HCT116 (cell line): ENCODE results near the gene GUCY2D. TPM values are rescaled to one million over a fixed set of nuclear protein-coding genes. Genes with fewer than 3 reads are reported as not detected.

Experiments
- ATAC-seq: fragments of 200-7000 bp; cut with Tn5 transposase; 2 replicates; pipeline ENCODE4 v1.9.1; 2020; ENCODE audit warnings: mild to moderate bottlenecking, moderate library complexity
- BruUV-seq: library from RNA; stranded (reverse); fragments of 400-500 nt; replicated peaks from 2 replicates; lab custom pipeline; 2021; lab: Mats Ljungman, UMichigan
- CTCF ChIA-PET: fragments of 300-600 bp; sonication (Branson Sonifier 250); formaldehyde crosslinking; loops from one replicate; lab custom pipeline; 2021; ENCODE audit warnings: antibody characterized with exemption; lab: Charles Lee
- POLR2A ChIA-PET: fragments of 300-600, 350-600 bp; sonication (Branson Sonifier 250); formaldehyde crosslinking; loops from one replicate; lab custom pipeline; 2021; ENCODE audit warnings: antibody characterized with exemption; lab: Charles Lee
- RAD21 ChIA-PET, 2 experiments: fragments of 300-600 bp; sonication (Branson Sonifier 250); formaldehyde crosslinking; loops; one replicate each; lab custom pipeline; 2023; ENCODE audit warnings: low total read pairs in 2 of 2; ENCODE audit not compliant: uncharacterized antibody in 2 of 2, unreplicated experiment in 2 of 2, low non-redundant PET in 1 of 2; lab: Charles Lee
- DNase-seq: peaks from one replicate; pipeline ENCODE4 v3.0.0-alpha.2; 2010; ENCODE audit warnings: low read depth, low spot score
- H2AFZ ChIP-seq: fragments of 200-600 bp; shearing (Covaris generic), sonication (generic); 2 replicates; pipeline ENCODE4 v1.6.1; 2017; ENCODE audit warnings: low read depth, mixed run types, mixed read lengths, antibody characterized with exemption, low read length; ENCODE audit not compliant: poor library complexity, severe bottlenecking
- H3K27ac ChIP-seq: 2 replicates; pipeline ENCODE4 v1.5.1; 2012; ENCODE audit warnings: low read depth, low read length
- H3K27me3 ChIP-seq: fragments of 200-600 bp; sonication (generic); 2 replicates; pipeline ENCODE4 v1.6.1; 2016; ENCODE audit warnings: mixed run types, low read length, mixed read lengths; ENCODE audit not compliant: insufficient read depth
- H3K36me3 ChIP-seq, 2 experiments: fragments of 200-500 bp in 1 of 2; fragments of 200-600 bp in 1 of 2; sonication (Bioruptor generic) in 1 of 2; sonication (generic) in 1 of 2; 2 replicates each; pipeline versions ENCODE4 v1.5.1 to v1.6.1; 2014 to 2016; ENCODE audit warnings: low read length in 2 of 2, inconsistent platforms in 1 of 2, mixed read lengths in 1 of 2, mixed run types in 1 of 2; ENCODE audit not compliant: insufficient read depth in 2 of 2, control insufficient read depth in 1 of 2
- H3K4me1 ChIP-seq, 2 experiments: fragments of 200-600 bp in 1 of 2; sonication (generic) in 1 of 2; 2 replicates each; pipeline versions ENCODE4 v1.5.1 to v1.6.1; 2012 to 2017; ENCODE audit warnings: low read length in 2 of 2, inconsistent platforms in 1 of 2, mild to moderate bottlenecking in 1 of 2, mixed read lengths in 1 of 2, mixed run types in 1 of 2, moderate library complexity in 1 of 2; ENCODE audit not compliant: insufficient read depth in 2 of 2, control insufficient read depth in 1 of 2
- H3K4me2 ChIP-seq: fragments of 200-600 bp; sonication (generic); 2 replicates; pipeline ENCODE4 v1.6.1; 2017; ENCODE audit warnings: mixed run types, low read length, mixed read lengths
- H3K4me3 ChIP-seq, 2 experiments: fragments of 200-600 bp in 1 of 2; sonication (generic) in 1 of 2; replicated peaks in 1 of 2; 2 replicates each; pipeline ENCODE4 v1.5.1; 2011 to 2016; ENCODE audit warnings: low read length in 2 of 2, control low read depth in 1 of 2, low read depth in 1 of 2, mild to moderate bottlenecking in 1 of 2, mixed read lengths in 1 of 2, mixed run types in 1 of 2
- H3K79me2 ChIP-seq: fragments of 200-600 bp; sonication (generic); 2 replicates; pipeline ENCODE4 v1.6.1; 2017; ENCODE audit warnings: mild to moderate bottlenecking, mixed run types, low read length, moderate library complexity, mixed read lengths; ENCODE audit not compliant: insufficient read depth
- H3K9ac ChIP-seq: fragments of 200-600 bp; sonication (generic); 2 replicates; pipeline ENCODE4 v1.6.1; 2016; ENCODE audit warnings: low read length, mixed read lengths
- H3K9me2 ChIP-seq: fragments of 200-600 bp; sonication (generic), shearing (Covaris generic); 2 replicates; pipeline ENCODE4 v1.6.1; 2017; ENCODE audit warnings: mixed run types, mild to moderate bottlenecking, moderate library complexity; ENCODE audit not compliant: insufficient read depth
- H3K9me3 ChIP-seq, 2 experiments: fragments of 200-500 bp in 1 of 2; fragments of 200-600 bp in 1 of 2; sonication (Bioruptor generic) in 1 of 2; sonication (generic) in 1 of 2; 2 replicates each; pipeline ENCODE4 v1.6.1; 2014 to 2017; ENCODE audit warnings: low read length in 2 of 2, mixed read lengths in 2 of 2, inconsistent platforms in 1 of 2, low read depth in 1 of 2, mild to moderate bottlenecking in 1 of 2, mixed run types in 1 of 2, moderate library complexity in 1 of 2; ENCODE audit not compliant: control insufficient read depth in 1 of 2, insufficient read depth in 1 of 2
- H4K20me1 ChIP-seq: fragments of 200-600 bp; sonication (generic), shearing (Covaris generic); 2 replicates; pipeline ENCODE4 v1.6.1; 2017; ENCODE audit warnings: mixed run types, mild to moderate bottlenecking, moderate library complexity; ENCODE audit not compliant: insufficient read depth
- CBX3 ChIP-seq: IDR thresholded peaks from 2 replicates; pipeline ENCODE4 v1.6.1; 2012; ENCODE audit warnings: low read depth
- EGR1 ChIP-seq: IDR thresholded peaks from 2 replicates; pipeline ENCODE4 v1.6.1; 2012; ENCODE audit warnings: low read depth
- ELF1 ChIP-seq: IDR thresholded peaks from 2 replicates; pipeline ENCODE4 v1.6.1; 2012; ENCODE audit warnings: low read depth, borderline replicate concordance
- EZH2 ChIP-seq: fragments of 200-600 bp; sonication (generic); IDR thresholded peaks from 2 replicates; pipeline ENCODE4 v1.6.1; 2017; ENCODE audit warnings: antibody characterized with exemption, mixed run types
- FOSL1 ChIP-seq: IDR thresholded peaks from 2 replicates; pipeline ENCODE4 v1.6.1; 2012; ENCODE audit warnings: low read depth
- JUND ChIP-seq: IDR thresholded peaks from 2 replicates; pipeline ENCODE4 v1.6.1; 2012
- POLR2A ChIP-seq: IDR thresholded peaks from 2 replicates; pipeline ENCODE4 v1.7.0; 2011; ENCODE audit warnings: borderline replicate concordance; ENCODE audit not compliant: insufficient read depth, insufficient read length; ENCODE audit errors: extremely low read depth
- RAD21 ChIP-seq: IDR thresholded peaks from 2 replicates; pipeline ENCODE4 v1.6.1; 2012; ENCODE audit warnings: low read depth, mild to moderate bottlenecking
- REST ChIP-seq: IDR thresholded peaks from 2 replicates; pipeline ENCODE4 v1.6.1; 2012; ENCODE audit warnings: low read depth
- SP1 ChIP-seq: IDR thresholded peaks from 2 replicates; pipeline ENCODE4 v1.6.1; 2012; ENCODE audit warnings: low read depth
- TCF7L2 ChIP-seq: IDR thresholded peaks from 2 replicates; pipeline ENCODE4 v1.7.0; 2011; ENCODE audit warnings: borderline replicate concordance, inconsistent platforms; ENCODE audit not compliant: insufficient read depth, insufficient read length; ENCODE audit errors: extremely low read depth
- ZNF274 ChIP-seq: fragments of 200-500 bp; sonication (Bioruptor generic); IDR thresholded peaks from 2 replicates; pipeline ENCODE4 v1.6.1; 2014; ENCODE audit warnings: mild to moderate bottlenecking, low read depth, low read length, inconsistent platforms
- intact Hi-C: fragments of 100-400 bp; cut with micrococcal nuclease; formaldehyde crosslinking; loops from 2 replicates; pipeline ENCODE4 v1.10.0; 2022
- total RNA-seq: library from RNA; stranded (reverse); gene quantifications from one replicate; pipeline ENCODE4 v1.2.1, GENCODE V29; 2021; ENCODE audit not compliant: unreplicated experiment
- TF ChIP-seq, protein P1 (sequence below): IDR thresholded peaks from 2 replicates; pipeline ENCODE4 v1.6.1; 2011; ENCODE audit warnings: mild to moderate bottlenecking, low read length, moderate library complexity; ENCODE audit not compliant: insufficient replicate concordance; ENCODE audit errors: extremely low read depth

Gene GUCY2D
- total RNA-seq, 1 experiment from 2014 or later, result 1.4 TPM

- H3K27ac ChIP-seq, result no peak overlapping the region
- H3K9me3 ChIP-seq, result no peaks in the 10 kb centered on the region
- no TSS peak for BruUV-seq
- H3K79me2 ChIP-seq, result no peaks in the 10 kb centered on the region
- CTCF ChIA-PET, result interaction anchor here (1.0 kb wide), 1 partner anchor 15 kb away, joined by 3 read pairs; no protein-coding TSS in a partner anchor
- H3K9me2 ChIP-seq, result no peaks in the 10 kb centered on the region
- RAD21 ChIA-PET, result no interaction called here
- intact Hi-C loops, result no loop called here
- H3K4me2 ChIP-seq, result no peak overlapping the region
- TF ChIP-seq TCF7L2, result no peak
- no peak for TF ChIP-seq EGR1
- TF ChIP-seq, protein P1, sequence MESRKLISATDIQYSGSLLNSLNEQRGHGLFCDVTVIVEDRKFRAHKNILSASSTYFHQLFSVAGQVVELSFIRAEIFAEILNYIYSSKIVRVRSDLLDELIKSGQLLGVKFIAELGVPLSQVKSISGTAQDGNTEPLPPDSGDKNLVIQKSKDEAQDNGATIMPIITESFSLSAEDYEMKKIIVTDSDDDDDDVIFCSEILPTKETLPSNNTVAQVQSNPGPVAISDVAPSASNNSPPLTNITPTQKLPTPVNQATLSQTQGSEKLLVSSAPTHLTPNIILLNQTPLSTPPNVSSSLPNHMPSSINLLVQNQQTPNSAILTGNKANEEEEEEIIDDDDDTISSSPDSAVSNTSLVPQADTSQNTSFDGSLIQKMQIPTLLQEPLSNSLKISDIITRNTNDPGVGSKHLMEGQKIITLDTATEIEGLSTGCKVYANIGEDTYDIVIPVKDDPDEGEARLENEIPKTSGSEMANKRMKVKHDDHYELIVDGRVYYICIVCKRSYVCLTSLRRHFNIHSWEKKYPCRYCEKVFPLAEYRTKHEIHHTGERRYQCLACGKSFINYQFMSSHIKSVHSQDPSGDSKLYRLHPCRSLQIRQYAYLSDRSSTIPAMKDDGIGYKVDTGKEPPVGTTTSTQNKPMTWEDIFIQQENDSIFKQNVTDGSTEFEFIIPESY, result no peak
- TF ChIP-seq RAD21, result no peak
- TF ChIP-seq POLR2A, result no peak
- no peak for TF ChIP-seq REST
- no peak for TF ChIP-seq ZNF274
- no peak for TF ChIP-seq FOSL1
- TF ChIP-seq ELF1, result no peak
- no peak for TF ChIP-seq CBX3
- no peak for TF ChIP-seq JUND
- no peak for TF ChIP-seq SP1
- no peak for TF ChIP-seq EZH2
- POLR2A ChIA-PET, result no interaction called here
- H3K9ac ChIP-seq, result no peak overlapping the region
- ATAC-seq (no peak), DNase-seq (no peak)
- no peak overlapping the region for H2AFZ ChIP-seq
- H3K4me1 ChIP-seq, result peaks cover 4 to 11% of the 10 kb centered on the region in 2 experiments; a peak in 3 of 4 replicates
- no peaks in the 10 kb centered on the region for H3K36me3 ChIP-seq
- no peaks in the 10 kb centered on the region for H4K20me1 ChIP-seq
- no peak overlapping the region for H3K4me3 ChIP-seq
- no peaks in the 10 kb centered on the region for H3K27me3 ChIP-seq
Observed at GRCh38 chr17:7984904-7985303, 17.5 kb upstream of the GUCY2D start.
